ENCODE measurements around the gene CSRNP2.
A peak's percentile ranks its signal among the peaks of the same experiment; 100 is the strongest.

Gene CSRNP2

GRCh38 chr12:51025836-51026638 lies 57.4 kb downstream of the CSRNP2 start, which contains the start of gene SLC11A2:
Gene SLC11A2, minus strand, starts transcription at chr12:51026384. Its CDS starts 15,656 bp downstream, at chr12:51010728.
- no peaks in the 10 kb centered on the region for H3K36me3 ChIP-seq (replicated peaks; ENCODE audit: insufficient read depth, low read length)
- H3K27ac ChIP-seq (ENCODE audit: low read length): peak within 1 kb of the TSS; percentile 86

GRCh38 chr12:51025338-51025835 lies 58.0 kb downstream of the CSRNP2 start:
- H3K9me2 ChIP-seq (replicated peaks; ENCODE audit: insufficient read depth, low read length): no peaks in the 10 kb centered on the region
- H3K9ac ChIP-seq (ENCODE audit: low read length): peak overlapping the region; percentile 72
- H3K27ac ChIP-seq (ENCODE audit: low read length): peak overlapping the region; percentile 86
- H3K79me2 ChIP-seq (ENCODE audit: low read length): peaks cover 59% of the 10 kb centered on the region
- no peaks in the 10 kb centered on the region for H3K9me3 ChIP-seq (replicated peaks; ENCODE audit: insufficient read depth, low read length)
- peaks cover 38% of the 10 kb centered on the region for H3F3A ChIP-seq (ENCODE audit: insufficient read depth, low read length)
- TF ChIP-seq EZH2 (optimal IDR thresholded peaks at IDR 0.05; ENCODE audit: low read depth, low read length): no peak
- TF ChIP-seq EZH2phosphoT487 (IDR thresholded peaks at IDR 0.05; ENCODE audit: low read length): no peak
- no peak for TF ChIP-seq CTCF (IDR thresholded peaks at IDR 0.05; ENCODE audit: low read length)
- peak overlapping the region; percentile 90 for H2AFZ ChIP-seq (ENCODE audit: low read length)
- no peaks in the 10 kb centered on the region for H4K20me1 ChIP-seq (ENCODE audit: insufficient read depth, low read length)
- H3K36me3 ChIP-seq (replicated peaks; ENCODE audit: insufficient read depth, low read length): no peaks in the 10 kb centered on the region
- peaks cover 24% of the 10 kb centered on the region for H3K4me1 ChIP-seq (ENCODE audit: low read length)
- peak overlapping the region; percentile 88 for H3K4me2 ChIP-seq (ENCODE audit: low read depth, low read length)
- DNase-seq: no peak
- no peaks in the 10 kb centered on the region for H3K27me3 ChIP-seq (replicated peaks; ENCODE audit: insufficient read depth, low read length)
- peak overlapping the region; percentile 82 for H3K4me3 ChIP-seq (ENCODE audit: low read length)

More at GRCh38 chr12:51025836-51026638, 57.4 kb downstream of the CSRNP2 start, which contains the start of gene SLC11A2:
- H3K4me2 ChIP-seq (ENCODE audit: low read depth, low read length): peak within 1 kb of the TSS; percentile 88
- H3K4me3 ChIP-seq (ENCODE audit: low read length): peak within 1 kb of the TSS; percentile 82
- no peaks in the 10 kb centered on the region for H3K9me2 ChIP-seq (replicated peaks; ENCODE audit: insufficient read depth, low read length)
- H3K27me3 ChIP-seq (replicated peaks; ENCODE audit: insufficient read depth, low read length): no peaks in the 10 kb centered on the region
- H3K4me1 ChIP-seq (ENCODE audit: low read length): peaks cover 24% of the 10 kb centered on the region
- H2AFZ ChIP-seq (ENCODE audit: low read length): peak within 1 kb of the TSS; percentile 90
- TF ChIP-seq CTCF (IDR thresholded peaks at IDR 0.05; ENCODE audit: low read length): peak; percentile 15; the same call in 1 of the 2 replicates
- no peak for TF ChIP-seq EZH2 (optimal IDR thresholded peaks at IDR 0.05; ENCODE audit: low read depth, low read length)
- H4K20me1 ChIP-seq (ENCODE audit: insufficient read depth, low read length): no peaks in the 10 kb centered on the region
- H3K79me2 ChIP-seq (ENCODE audit: low read length): peaks cover 52% of the 10 kb centered on the region
- H3K9me3 ChIP-seq (replicated peaks; ENCODE audit: insufficient read depth, low read length): no peaks in the 10 kb centered on the region
- peak within 1 kb of the TSS; percentile 72 for H3K9ac ChIP-seq (ENCODE audit: low read length)
- peaks cover 38% of the 10 kb centered on the region for H3F3A ChIP-seq (ENCODE audit: insufficient read depth, low read length)
- DNase-seq: peak; percentile 96

GRCh38 chr12:51023625-51024382 lies 59.6 kb downstream of the CSRNP2 start:
- TF ChIP-seq EZH2phosphoT487 (IDR thresholded peaks at IDR 0.05; ENCODE audit: low read length) (no peak), EZH2 (optimal IDR thresholded peaks at IDR 0.05; ENCODE audit: low read depth, low read length) (no peak), CTCF (IDR thresholded peaks at IDR 0.05; ENCODE audit: low read length) (no peak)
- Histone ChIP-seq H3K4me3 (ENCODE audit: low read length) (peak overlapping the region; percentile 82), H2AFZ (ENCODE audit: low read length) (no peak overlapping the region), H3K4me1 (ENCODE audit: low read length) (peaks cover 23% of the 10 kb centered on the region), H3K27me3 (replicated peaks; ENCODE audit: insufficient read depth, low read length) (no peaks in the 10 kb centered on the region), H3K4me2 (ENCODE audit: low read depth, low read length) (peak overlapping the region; percentile 88), H3K36me3 (replicated peaks; ENCODE audit: insufficient read depth, low read length) (no peaks in the 10 kb centered on the region), H3K9ac (ENCODE audit: low read length) (peak overlapping the region; percentile 72; the same call in 1 of the 2 replicates), H3K27ac (ENCODE audit: low read length) (peak overlapping the region; percentile 86; the same call in 1 of the 2 replicates), H3K9me2 (replicated peaks; ENCODE audit: insufficient read depth, low read length) (no peaks in the 10 kb centered on the region), H3F3A (ENCODE audit: insufficient read depth, low read length) (peaks cover 38% of the 10 kb centered on the region), H3K9me3 (replicated peaks; ENCODE audit: insufficient read depth, low read length) (no peaks in the 10 kb centered on the region), H4K20me1 (ENCODE audit: insufficient read depth, low read length) (no peaks in the 10 kb centered on the region), H3K79me2 (ENCODE audit: low read length) (peaks cover 74% of the 10 kb centered on the region)
- no peak for DNase-seq
